ENCODE measurements around the gene KLHL6. TPM values are rescaled to one million over a fixed set of nuclear protein-coding genes. Genes with fewer than 3 reads are reported as not detected.

KLHL6 gene
- total RNA-seq, 1 experiment from 2014 or later: 0.03 TPM

- no peak for DNase-seq (ENCODE audit: low read depth, low spot score)
- Histone ChIP-seq H3K4me1 (ENCODE audit: control insufficient read depth, insufficient read depth, low read length) (no peaks in the 10 kb centered on the region), H3K36me3 (ENCODE audit: control insufficient read depth, insufficient read depth, low read length) (no peaks in the 10 kb centered on the region), H3K27ac (ENCODE audit: low read length) (no peak overlapping the region), H3K9me3 (ENCODE audit: control insufficient read depth, insufficient read depth, low read depth, low read length) (no peaks in the 10 kb centered on the region), H3K27me3 (ENCODE audit: control insufficient read depth, insufficient read depth, low read length) (no peaks in the 10 kb centered on the region), H3K4me3 (ENCODE audit: low read depth in 2 of 2, low read length in 2 of 2) (no peak overlapping the region)
- intact Hi-C loops (cut with micrococcal nuclease; ENCODE audit: unreplicated experiment) (no loop called here), in situ Hi-C loops (cut with HindIII; ENCODE audit: low pct_unique_long_range_greater_than_20kb, low sequenced_read_pairs) (no loop called here)
- ATAC-seq: no peak
- ChIA-PET POLR2A (no interaction called here), CTCF (no interaction called here)
- TF ChIP-seq TCF7L2 (IDR thresholded peaks at IDR 0.05; ENCODE audit: low read depth, low read length) (no peak), SIN3A (IDR thresholded peaks at IDR 0.05; ENCODE audit: borderline replicate concordance, insufficient read depth, low read depth, low read length) (no peak)
- TF ChIP-seq, protein P1, sequence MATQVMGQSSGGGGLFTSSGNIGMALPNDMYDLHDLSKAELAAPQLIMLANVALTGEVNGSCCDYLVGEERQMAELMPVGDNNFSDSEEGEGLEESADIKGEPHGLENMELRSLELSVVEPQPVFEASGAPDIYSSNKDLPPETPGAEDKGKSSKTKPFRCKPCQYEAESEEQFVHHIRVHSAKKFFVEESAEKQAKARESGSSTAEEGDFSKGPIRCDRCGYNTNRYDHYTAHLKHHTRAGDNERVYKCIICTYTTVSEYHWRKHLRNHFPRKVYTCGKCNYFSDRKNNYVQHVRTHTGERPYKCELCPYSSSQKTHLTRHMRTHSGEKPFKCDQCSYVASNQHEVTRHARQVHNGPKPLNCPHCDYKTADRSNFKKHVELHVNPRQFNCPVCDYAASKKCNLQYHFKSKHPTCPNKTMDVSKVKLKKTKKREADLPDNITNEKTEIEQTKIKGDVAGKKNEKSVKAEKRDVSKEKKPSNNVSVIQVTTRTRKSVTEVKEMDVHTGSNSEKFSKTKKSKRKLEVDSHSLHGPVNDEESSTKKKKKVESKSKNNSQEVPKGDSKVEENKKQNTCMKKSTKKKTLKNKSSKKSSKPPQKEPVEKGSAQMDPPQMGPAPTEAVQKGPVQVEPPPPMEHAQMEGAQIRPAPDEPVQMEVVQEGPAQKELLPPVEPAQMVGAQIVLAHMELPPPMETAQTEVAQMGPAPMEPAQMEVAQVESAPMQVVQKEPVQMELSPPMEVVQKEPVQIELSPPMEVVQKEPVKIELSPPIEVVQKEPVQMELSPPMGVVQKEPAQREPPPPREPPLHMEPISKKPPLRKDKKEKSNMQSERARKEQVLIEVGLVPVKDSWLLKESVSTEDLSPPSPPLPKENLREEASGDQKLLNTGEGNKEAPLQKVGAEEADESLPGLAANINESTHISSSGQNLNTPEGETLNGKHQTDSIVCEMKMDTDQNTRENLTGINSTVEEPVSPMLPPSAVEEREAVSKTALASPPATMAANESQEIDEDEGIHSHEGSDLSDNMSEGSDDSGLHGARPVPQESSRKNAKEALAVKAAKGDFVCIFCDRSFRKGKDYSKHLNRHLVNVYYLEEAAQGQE (IDR thresholded peaks at IDR 0.05; ENCODE audit: insufficient read depth in 1 of 2, low read depth in 2 of 2, low read length in 1 of 2): no peak
- TF ChIP-seq, protein P2, sequence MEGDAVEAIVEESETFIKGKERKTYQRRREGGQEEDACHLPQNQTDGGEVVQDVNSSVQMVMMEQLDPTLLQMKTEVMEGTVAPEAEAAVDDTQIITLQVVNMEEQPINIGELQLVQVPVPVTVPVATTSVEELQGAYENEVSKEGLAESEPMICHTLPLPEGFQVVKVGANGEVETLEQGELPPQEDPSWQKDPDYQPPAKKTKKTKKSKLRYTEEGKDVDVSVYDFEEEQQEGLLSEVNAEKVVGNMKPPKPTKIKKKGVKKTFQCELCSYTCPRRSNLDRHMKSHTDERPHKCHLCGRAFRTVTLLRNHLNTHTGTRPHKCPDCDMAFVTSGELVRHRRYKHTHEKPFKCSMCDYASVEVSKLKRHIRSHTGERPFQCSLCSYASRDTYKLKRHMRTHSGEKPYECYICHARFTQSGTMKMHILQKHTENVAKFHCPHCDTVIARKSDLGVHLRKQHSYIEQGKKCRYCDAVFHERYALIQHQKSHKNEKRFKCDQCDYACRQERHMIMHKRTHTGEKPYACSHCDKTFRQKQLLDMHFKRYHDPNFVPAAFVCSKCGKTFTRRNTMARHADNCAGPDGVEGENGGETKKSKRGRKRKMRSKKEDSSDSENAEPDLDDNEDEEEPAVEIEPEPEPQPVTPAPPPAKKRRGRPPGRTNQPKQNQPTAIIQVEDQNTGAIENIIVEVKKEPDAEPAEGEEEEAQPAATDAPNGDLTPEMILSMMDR (IDR thresholded peaks at IDR 0.05): no peak
- BruUV-seq (replicated peaks): no TSS peak
These were observed 3.6 kb downstream of the KLHL6 start for GRCh38 chr3:183551930-183552329.

GRCh38 chr3:183548262-183548769, 7.2 kb downstream of the KLHL6 start:
- TF ChIP-seq TCF7L2 (IDR thresholded peaks at IDR 0.05; ENCODE audit: low read depth, low read length) (no peak), POLR2AphosphoS5 (IDR thresholded peaks at IDR 0.05; ENCODE audit: low read depth, low read length) (no peak), SIN3A (IDR thresholded peaks at IDR 0.05; ENCODE audit: borderline replicate concordance, insufficient read depth, low read depth, low read length) (no peak)
- TF ChIP-seq, protein P2 (IDR thresholded peaks at IDR 0.05): no peak
- TF ChIP-seq, protein P1 (IDR thresholded peaks at IDR 0.05; ENCODE audit: insufficient read depth in 1 of 2, low read depth in 2 of 2, low read length in 1 of 2): no peak
- Histone ChIP-seq H3K4me3 (ENCODE audit: low read depth in 2 of 2, low read length in 2 of 2) (no peak overlapping the region), H3K27me3 (ENCODE audit: control insufficient read depth, insufficient read depth, low read length) (no peaks in the 10 kb centered on the region), H3K4me1 (ENCODE audit: control insufficient read depth, insufficient read depth, low read length) (no peaks in the 10 kb centered on the region), H3K27ac (ENCODE audit: low read length) (no peak overlapping the region), H3K36me3 (ENCODE audit: control insufficient read depth, insufficient read depth, low read length) (no peaks in the 10 kb centered on the region), H3K9me3 (ENCODE audit: control insufficient read depth, insufficient read depth, low read depth, low read length) (no peaks in the 10 kb centered on the region)
- no TSS peak for BruUV-seq (replicated peaks)
- ATAC-seq (peak; percentile 68), DNase-seq (ENCODE audit: low read depth, low spot score) (no peak)
- intact Hi-C loops (cut with micrococcal nuclease; ENCODE audit: unreplicated experiment) (no loop called here), in situ Hi-C loops (cut with HindIII; ENCODE audit: low pct_unique_long_range_greater_than_20kb, low sequenced_read_pairs) (no loop called here)
- CTCF ChIA-PET: no interaction called here
- POLR2A ChIA-PET: no interaction called here
